ENCODE measurements around the gene BRD3. TPM values are rescaled to one million over a fixed set of nuclear protein-coding genes. Genes with fewer than 3 reads are reported as not detected.

BRD3 gene
- polyA plus RNA-seq, 2 of the 4 experiments (the other 2 are of a cell fraction): 9.0 to 15.3 TPM

- ATAC-seq (peak; percentile 75 to 87), DNase-seq (ENCODE audit: low read depth in 1 of 2, low spot score in 1 of 2) (peak; percentile 64 to 67), FAIRE-seq (no peak)
- Histone ChIP-seq H3K4me3 (no peak overlapping the region), H3K4me2 (peak overlapping the region; percentile 51), H3K4me1 (no peaks in the 10 kb centered on the region), H3K9me3 (no peaks in the 10 kb centered on the region), H3K27ac (no peak overlapping the region)
- TF ChIP-seq PHF8 (IDR thresholded peaks at IDR 0.05; ENCODE audit: borderline replicate concordance, low read depth) (no peak), HOXA7 (CRISPR knock-in tag; IDR thresholded peaks at IDR 0.05) (no peak), CTCF (IDR thresholded peaks at IDR 0.05) (peak; percentile 78), EHF (CRISPR knock-in tag; IDR thresholded peaks at IDR 0.05) (no peak), SMC3 (IDR thresholded peaks at IDR 0.05) (peak; percentile 55), RAD21 (conservative IDR thresholded peaks at IDR 0.05 in 1 of 2, IDR thresholded peaks at IDR 0.05 in 1 of 2) (peak; percentile 73 to 87), POLR2A (IDR thresholded peaks at IDR 0.05; ENCODE audit: low read length) (no peak; the same call in 1 of the 2 replicates), NFE2L2 (conservative IDR thresholded peaks at IDR 0.05; ENCODE audit: low read length) (no peak), RNF2 (IDR thresholded peaks at IDR 0.05; ENCODE audit: borderline replicate concordance, low read depth) (no peak)
- ChIA-PET POLR2A (no interaction called here), CTCF (interaction anchor here (0.6 to 2.6 kb wide), 19 partner anchors 9 to 318 kb away, joined by 3 to 15 read pairs (median 4); partner anchors contain the start of gene BRD3OS)
- WGBS (ENCODE audit: missing lambda C conversion rate): 19% methylated on average over 13 of the region's 13 CpGs
Measured at GRCh38 chr9:134099123-134099761, 31.4 kb upstream of the BRD3 start.

- ATAC-seq: no peak
- no peak for FAIRE-seq
- Histone ChIP-seq H3K9me3 (0 out of 3 replicates have a peak, but pooled peaks cover 6% of the 10 kb centered on the region), H3K4me2 (no peak overlapping the region), H3K4me1 (no peaks in the 10 kb centered on the region), H3K27ac (no peak overlapping the region), H3K4me3 (no peak overlapping the region)
- TF ChIP-seq CBX8 (IDR thresholded peaks at IDR 0.05) (no peak), HDAC2 (IDR thresholded peaks at IDR 0.05) (no peak), SMC3 (IDR thresholded peaks at IDR 0.05) (no peak), TFCP2L1 (CRISPR knock-in tag; IDR thresholded peaks at IDR 0.05) (no peak), NFE2L2 (conservative IDR thresholded peaks at IDR 0.05; ENCODE audit: low read length) (no peak), ELK1 (IDR thresholded peaks at IDR 0.05; ENCODE audit: low read depth, low read length) (no peak), KDM5A (IDR thresholded peaks at IDR 0.05) (no peak), USF2 (IDR thresholded peaks at IDR 0.05) (no peak), E2F6 (IDR thresholded peaks at IDR 0.05; ENCODE audit: borderline replicate concordance, low read depth) (no peak)
- WGBS (ENCODE audit: missing lambda C conversion rate): 45% methylated on average over 4 of the region's 4 CpGs
- no peak for DNase-seq (ENCODE audit: low read depth in 1 of 2, low spot score in 1 of 2)
- POLR2A ChIA-PET: no interaction called here
- CTCF ChIA-PET: interaction anchor here (0.7 kb wide), 1 partner anchor 16 kb away, joined by 3 read pairs; no protein-coding TSS in a partner anchor
Measured at GRCh38 chr9:134089972-134090371, 22.1 kb upstream of the BRD3 start.

GRCh38 chr9:134088063-134088725 is 20.4 kb upstream of the BRD3 start:
- 54% methylated on average over 14 of the region's 14 CpGs for WGBS (ENCODE audit: missing lambda C conversion rate)
- Histone ChIP-seq H3K9me3 (0 out of 3 replicates have a peak, but pooled peaks cover 6% of the 10 kb centered on the region), H3K4me3 (no peak overlapping the region), H3K27ac (no peak overlapping the region), H3K4me2 (no peak overlapping the region), H3K4me1 (no peaks in the 10 kb centered on the region)
- POLR2A ChIA-PET: no interaction called here
- CTCF ChIA-PET: interaction anchor here (0.8 to 1.7 kb wide), 3 partner anchors 10 to 361 kb away, joined by 3 to 5 read pairs (median 3); no protein-coding TSS in a partner anchor
- DNase-seq (ENCODE audit: low read depth in 1 of 2, low spot score in 1 of 2): no peak
- peak; percentile 66; a peak in 5 of 6 replicates for ATAC-seq
- no peak for FAIRE-seq
- TF ChIP-seq ZSCAN20 (CRISPR knock-in tag; IDR thresholded peaks at IDR 0.05) (no peak), E2F6 (IDR thresholded peaks at IDR 0.05; ENCODE audit: borderline replicate concordance, low read depth) (no peak), ATOH8 (CRISPR knock-in tag; IDR thresholded peaks at IDR 0.05; ENCODE audit: low read depth) (no peak), REST (IDR thresholded peaks at IDR 0.05) (no peak), PHF8 (IDR thresholded peaks at IDR 0.05; ENCODE audit: borderline replicate concordance, low read depth) (no peak), MAFK (IDR thresholded peaks at IDR 0.05; ENCODE audit: partially characterized antibody) (no peak), FOSB (CRISPR knock-in tag; IDR thresholded peaks at IDR 0.05) (no peak)

Measured in A549 (cell line).